Measurements from ENCODE around the gene TNIK. TPM values are rescaled to one million over a fixed set of nuclear protein-coding genes. Genes with fewer than 3 reads are reported as not detected.

The TNIK gene
- polyA plus RNA-seq, 1 of the 3 experiments (the other 2 are of a cell fraction): 19.4 TPM

GRCh38 chr3:171452328-171452727, 7.9 kb downstream of the TNIK start:
- ChIA-PET CTCF (interaction anchor here (0.9 to 1.4 kb wide), 2 partner anchors 8 to 35 kb away, joined by 3 to 5 read pairs; partner anchors contain the start of gene TNIK), POLR2A (no interaction called here)
- TF ChIP-seq MAX (IDR thresholded peaks at IDR 0.05; ENCODE audit: low read depth) (no peak), RXRA (IDR thresholded peaks at IDR 0.05; ENCODE audit: borderline replicate concordance, low read depth) (no peak), ELF1 (IDR thresholded peaks at IDR 0.05) (no peak), YY1 (IDR thresholded peaks at IDR 0.05; ENCODE audit: low read depth) (no peak), ZBTB33 (IDR thresholded peaks at IDR 0.05; ENCODE audit: borderline replicate concordance, low read depth) (no peak), TEAD4 (IDR thresholded peaks at IDR 0.05; ENCODE audit: borderline replicate concordance, insufficient read depth) (no peak), RFX5 (IDR thresholded peaks at IDR 0.05; ENCODE audit: low read length) (no peak), JUND (IDR thresholded peaks at IDR 0.05) (no peak), FOSL2 (IDR thresholded peaks at IDR 0.05; ENCODE audit: borderline replicate concordance, low read depth) (no peak), USF2 (IDR thresholded peaks at IDR 0.05; ENCODE audit: borderline replicate concordance, low read depth, low read length) (no peak), GATA2 (CRISPR knock-in tag; IDR thresholded peaks at IDR 0.05) (no peak), TAF1 (IDR thresholded peaks at IDR 0.05; ENCODE audit: borderline replicate concordance, low read depth, low read length) (no peak), GABPA (IDR thresholded peaks at IDR 0.05; ENCODE audit: low read depth) (no peak), IRF3 (IDR thresholded peaks at IDR 0.05; ENCODE audit: low read depth, low read length) (no peak), NRF1 (IDR thresholded peaks at IDR 0.05; ENCODE audit: low read depth, low read length) (no peak), CTCF (IDR thresholded peaks at IDR 0.05) (no peak)
- H3K79me2 ChIP-seq (ENCODE audit: insufficient read depth): peaks cover 84% of the 10 kb centered on the region
- peaks cover 14% of the 10 kb centered on the region for H3F3A ChIP-seq (replicated peaks; ENCODE audit: insufficient read depth)
- 91% methylated on average over 5 of the region's 5 CpGs for WGBS (ENCODE audit: low lambda C conversion rate)
- peaks cover 0 to 2% of the 10 kb centered on the region in 2 experiments; a peak in 2 of 4 replicates for H3K4me1 ChIP-seq (ENCODE audit: control insufficient read depth in 1 of 2, insufficient read depth in 2 of 2, low read depth in 1 of 2, low read length in 1 of 2)
- no peaks in the 10 kb centered on the region for H3K9me3 ChIP-seq
- no peak for DNase-seq
- H2AFZ ChIP-seq (ENCODE audit: low read depth): no peak overlapping the region
- H3K4me2 ChIP-seq: no peak overlapping the region
- H3K27ac ChIP-seq (ENCODE audit: low read depth in 2 of 2, low read length in 1 of 2): no peak overlapping the region
- no peak overlapping the region for H3K9ac ChIP-seq
- H3K4me3 ChIP-seq (ENCODE audit: low read depth in 2 of 2, low read length in 1 of 2): no peak overlapping the region
- peaks cover 20% of the 10 kb centered on the region for H4K20me1 ChIP-seq (ENCODE audit: insufficient read depth)
- no peaks in the 10 kb centered on the region for H3K27me3 ChIP-seq (ENCODE audit: insufficient read depth)
- H3K9me2 ChIP-seq: no peaks in the 10 kb centered on the region
- H3K36me3 ChIP-seq (replicated peaks in 1 of 2; ENCODE audit: control insufficient read depth in 1 of 2, insufficient read depth in 2 of 2, low read length in 1 of 2): peaks cover 0 to 5% of the 10 kb centered on the region in 2 experiments
